Stimulated activated CD8-positive, alpha-beta memory T cell treated with anti-CD3 and anti-CD28 coated beads, Interleukin-15, amount 100 ng/mL, for 4 hours (primary cell): ENCODE results near the gene TJP2.
"Not testable (repeated sequence)": the region's sequence is repeated elsewhere in the genome, so short reads cannot be mapped to it uniquely, and the experiment has no call there.

Experiments used
- DNase-seq, 2 donors: peaks; one replicate each; pipeline ENCODE4 v3.0.0-alpha.2; 2020; ENCODE audit warnings: low read depth in 2 of 2

Gene TJP2

DNA sequence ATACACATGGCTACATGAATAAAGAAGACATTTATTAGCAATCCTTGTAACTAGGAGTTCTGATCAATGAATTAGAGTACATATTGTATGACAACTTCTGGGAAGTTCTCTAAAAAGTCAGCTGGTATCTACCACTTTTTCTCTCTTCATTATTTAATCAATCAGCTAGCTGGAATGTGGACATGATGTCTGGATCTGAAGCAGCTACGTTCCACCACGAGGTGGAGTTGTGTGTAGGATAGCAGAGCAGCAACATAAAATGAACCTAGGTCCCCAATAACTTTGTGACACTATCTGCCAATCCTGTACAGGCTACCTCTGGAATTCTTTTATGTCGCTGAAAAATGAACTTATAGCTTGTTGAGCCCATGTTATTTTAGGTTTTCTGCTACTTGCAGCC, 118.0 kb downstream of the TJP2 start:
- DNase-seq = no peak

DNA sequence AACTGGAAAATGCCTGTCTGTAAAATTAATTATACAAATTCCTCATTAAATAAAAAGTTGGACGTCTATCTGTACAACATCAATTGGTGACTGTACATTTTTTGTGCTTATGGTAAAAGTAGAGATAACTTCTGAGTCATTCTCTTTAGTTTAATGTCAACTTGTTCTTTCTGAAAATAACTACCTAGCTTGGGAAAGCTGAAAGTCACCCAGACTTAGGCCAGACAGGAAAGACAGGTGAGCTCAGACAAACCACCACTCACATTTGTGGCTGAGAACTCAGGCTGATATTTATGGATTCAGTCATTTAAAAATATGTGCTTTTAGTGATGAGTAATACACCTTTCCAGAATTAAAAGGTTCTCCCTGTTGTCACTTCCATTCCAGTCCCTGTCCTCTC, 119.1 kb downstream of the TJP2 start:
- no peak for DNase-seq

DNA sequence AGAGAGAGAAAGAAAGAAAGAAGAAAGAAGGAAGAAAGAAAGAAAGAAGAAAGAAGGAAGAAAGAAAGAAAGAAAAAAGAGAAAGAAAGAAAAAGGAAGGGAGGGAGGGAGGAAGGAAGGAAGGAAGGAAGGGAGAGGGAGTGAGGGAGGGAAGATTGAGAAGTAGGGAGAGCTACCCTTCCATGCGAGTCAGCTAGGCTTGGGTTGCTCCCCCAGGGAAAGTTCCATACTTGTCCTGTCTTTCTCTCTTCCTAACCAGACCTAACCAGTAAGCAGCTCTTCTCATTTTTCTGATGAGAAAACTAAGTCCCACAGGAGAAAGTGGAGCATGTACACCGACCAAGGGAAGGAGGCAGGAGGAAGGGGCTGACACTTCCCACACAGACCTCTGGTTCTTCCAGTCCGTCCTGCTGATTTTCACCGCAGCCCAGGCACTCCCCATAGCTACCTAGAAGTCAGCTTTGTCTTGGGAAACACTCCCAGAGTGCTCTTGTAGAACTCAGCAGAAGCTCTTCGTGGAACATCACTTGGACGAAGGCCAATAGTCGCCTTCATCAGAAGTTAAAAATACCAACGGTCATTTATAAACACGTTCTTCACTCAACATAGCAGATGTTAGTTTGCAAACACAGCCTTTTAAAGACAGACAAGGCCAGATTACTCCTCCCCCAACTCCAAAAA, 121.9 kb downstream of the TJP2 start:
- DNase-seq = no peak

DNA sequence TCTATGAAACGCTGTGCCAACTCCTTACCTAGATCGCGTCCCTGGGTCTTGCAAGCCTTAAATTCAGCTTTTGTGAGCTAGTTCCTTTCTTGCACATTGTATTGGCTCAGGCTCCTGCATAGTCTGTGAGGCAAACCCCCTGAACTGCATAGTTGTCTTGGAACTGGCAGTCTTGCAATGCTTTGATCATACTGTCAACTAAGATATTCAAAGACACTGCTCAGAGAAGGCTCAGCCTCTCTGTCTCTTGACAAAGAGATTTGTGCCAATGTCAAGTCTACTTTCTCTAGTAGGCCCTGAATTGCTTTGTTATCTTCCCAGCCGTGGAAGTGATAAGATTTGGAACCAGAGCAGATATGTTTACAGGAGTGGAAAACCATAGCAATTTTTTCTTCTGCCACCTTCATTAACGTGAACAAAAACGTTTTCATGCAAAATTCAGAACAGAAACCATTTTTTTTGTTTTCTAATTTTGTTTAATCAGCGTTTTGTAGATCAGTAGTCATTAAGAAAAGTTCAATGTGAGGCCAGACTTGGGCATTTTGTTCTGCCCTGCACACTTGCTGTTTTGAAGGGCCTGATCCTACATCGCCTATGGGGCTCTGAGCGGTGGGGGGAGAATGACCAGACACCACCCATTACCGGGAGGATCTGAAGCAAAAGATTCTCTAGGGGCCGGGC, 123.4 kb downstream of the TJP2 start:
- no peak for DNase-seq

DNA sequence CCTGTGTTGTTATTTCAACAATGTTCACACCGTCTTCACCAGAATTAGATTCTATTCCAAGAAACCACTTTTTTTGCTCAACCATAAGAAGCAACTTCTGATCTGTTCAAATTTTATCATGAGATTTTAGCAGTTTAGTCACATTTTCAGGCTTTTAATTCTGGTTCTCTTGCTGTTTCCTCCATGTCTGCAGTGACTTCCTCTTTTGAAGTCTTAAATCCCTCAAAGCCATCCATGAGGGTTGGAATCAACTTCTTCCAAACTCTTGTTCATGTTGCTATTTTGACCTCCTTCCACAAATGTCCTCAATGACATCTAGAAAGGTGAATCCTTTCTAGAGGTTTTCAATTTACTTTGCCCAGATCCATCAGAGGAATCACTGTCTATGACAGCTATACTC, 125.2 kb downstream of the TJP2 start:
- no peak for DNase-seq

DNA sequence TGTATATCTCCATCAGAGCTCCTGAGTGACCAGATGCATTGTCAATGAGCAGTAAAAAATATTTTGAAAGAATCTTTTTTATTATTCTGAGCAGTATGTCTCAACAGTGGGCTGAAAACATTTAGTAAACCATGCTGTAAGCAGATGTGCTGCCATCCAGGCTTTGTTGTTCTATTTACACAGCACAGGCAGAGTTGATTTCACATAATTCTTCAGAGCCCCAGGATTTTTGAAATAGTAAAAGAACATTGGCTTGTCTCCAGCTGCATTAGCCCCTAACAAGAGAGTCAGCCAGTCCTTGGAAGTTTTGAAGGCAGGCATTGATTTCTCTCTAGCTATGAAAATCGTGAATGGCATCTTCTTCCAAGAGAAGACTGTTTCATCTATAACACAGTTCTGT, 125.7 kb downstream of the TJP2 start:
- no peak for DNase-seq

DNA sequence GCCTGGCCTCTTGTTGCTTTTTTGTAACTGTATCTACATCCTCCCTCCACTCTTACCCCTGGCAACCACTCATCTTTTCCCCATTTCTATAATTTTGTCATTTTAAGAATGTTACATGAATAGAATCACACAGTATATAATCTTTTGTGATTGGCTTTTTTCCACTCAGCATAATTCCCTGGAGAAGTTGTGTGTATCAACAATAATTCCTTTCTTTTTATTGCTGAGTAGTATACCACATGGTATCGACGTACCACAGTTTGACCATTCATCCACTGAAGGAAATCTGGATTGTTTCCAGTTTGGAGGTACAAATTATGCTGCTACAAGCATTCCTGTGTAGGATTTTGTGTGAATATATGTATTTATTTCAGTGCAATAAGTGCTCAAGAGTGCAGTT, 129.3 kb downstream of the TJP2 start:
- no peak for DNase-seq

DNA sequence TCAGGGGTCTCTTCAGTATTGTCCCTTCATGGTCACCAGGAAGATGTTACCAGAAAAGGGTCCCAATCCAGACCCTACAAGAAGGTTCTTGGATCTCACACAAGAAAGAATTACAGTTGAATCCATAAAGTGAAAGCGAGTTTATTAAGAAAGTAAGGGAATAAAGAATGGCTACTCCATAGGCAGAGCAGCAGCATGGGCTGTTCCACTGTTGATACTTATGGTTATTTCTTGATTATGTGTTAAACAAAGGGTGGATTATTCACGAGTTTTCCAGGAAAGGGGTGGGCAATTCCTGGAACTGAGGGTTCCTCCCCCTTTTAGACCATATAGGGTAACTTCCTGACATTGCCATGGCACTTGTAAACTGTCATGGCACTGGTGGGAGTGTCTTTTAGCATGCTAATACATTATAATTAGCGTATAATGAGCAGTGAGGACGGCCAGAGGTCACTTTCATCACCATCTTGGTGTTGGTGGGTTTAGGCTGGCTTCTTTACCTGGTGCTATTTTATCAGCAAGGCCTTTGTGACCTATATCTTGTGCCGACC, 132.9 kb downstream of the TJP2 start:
- DNase-seq = not testable (repeated sequence)

DNA sequence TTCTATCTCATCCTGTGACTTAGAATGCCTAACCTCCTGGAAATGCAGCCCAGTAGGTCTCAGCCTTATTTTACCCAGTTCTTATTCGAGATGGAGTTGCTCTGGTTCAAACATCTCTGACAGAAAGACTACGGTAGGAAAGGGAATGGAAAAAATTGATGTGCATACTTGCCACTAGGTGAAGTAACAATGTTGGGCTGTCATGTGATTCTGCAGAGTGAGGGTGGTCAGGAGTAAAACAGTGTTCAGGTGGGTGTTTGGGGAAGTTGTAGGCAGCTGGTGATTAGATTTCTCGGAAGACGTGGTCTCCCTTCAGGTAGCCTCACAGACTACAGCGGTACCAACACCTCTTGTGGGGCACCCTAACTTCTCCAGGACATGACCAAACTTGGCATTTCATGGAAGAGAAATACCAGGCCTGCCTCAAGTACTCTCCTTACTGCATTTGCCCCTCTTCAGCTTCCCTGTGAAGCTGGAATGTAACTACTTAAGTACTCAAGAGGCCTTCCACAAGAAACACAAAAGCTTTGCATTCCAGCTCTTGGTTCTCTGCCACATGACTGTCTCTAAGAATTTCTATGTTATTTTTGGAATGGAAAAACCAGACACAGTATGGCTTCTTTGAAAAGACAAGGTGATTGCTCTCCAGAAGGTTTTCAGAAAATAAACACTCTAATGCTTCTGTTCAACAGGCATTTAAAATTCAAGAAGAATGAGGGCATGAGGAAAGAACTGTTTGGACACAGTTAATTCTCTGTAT, 133.5 kb downstream of the TJP2 start:
- no peak for DNase-seq

DNA sequence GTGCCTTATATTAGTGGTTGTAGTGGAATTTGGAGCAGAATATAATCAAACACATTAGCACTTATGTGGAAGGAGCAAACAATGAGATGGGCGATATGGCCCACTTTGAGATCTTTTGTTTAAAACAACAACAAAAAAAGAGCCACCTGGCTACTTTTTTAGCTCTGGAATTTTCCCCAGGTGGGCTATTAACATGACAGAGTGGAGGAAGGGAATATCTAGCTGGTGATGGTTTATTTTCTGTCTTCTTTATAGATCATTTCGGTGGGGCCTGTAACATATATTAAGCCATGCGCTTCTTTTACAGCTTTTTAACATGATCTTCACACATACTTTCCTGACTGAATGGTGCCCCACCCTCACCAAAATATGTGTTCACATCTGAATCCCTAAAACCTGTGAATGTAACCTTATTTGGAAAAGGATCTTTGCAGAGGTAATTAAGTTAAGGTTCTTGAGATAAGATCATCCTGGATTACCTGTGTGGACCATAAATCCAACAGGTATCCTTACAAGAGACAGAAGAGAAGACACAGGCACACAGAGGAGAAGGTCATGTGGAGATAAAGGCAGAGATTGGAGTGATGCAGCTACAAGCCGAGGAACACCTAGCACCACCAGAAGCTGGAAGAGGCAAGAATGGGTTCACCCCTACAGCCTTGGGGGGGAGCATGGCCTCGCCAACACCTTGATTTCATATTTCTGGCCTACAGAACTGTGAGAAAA, 134.3 kb downstream of the TJP2 start:
- DNase-seq = no peak

DNA sequence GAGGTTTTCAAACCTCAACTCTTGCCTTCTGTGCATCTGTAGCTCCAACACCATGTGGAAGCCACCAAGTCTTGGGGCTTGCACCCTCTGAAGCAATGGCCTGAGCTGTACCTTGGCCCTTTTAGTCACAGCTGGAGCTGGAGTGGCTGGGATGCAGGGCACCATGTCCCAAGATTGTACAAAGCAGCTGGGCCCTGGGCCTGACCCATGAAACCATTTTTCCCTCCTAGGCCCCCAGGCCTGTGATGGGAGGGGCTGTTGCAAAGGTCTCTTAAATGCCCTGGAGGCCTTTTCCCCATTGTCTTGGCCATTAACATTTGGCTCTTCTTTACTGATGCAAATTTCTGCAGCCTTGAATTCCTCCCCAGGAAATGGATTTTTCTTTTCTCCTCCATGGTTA, 139.1 kb downstream of the TJP2 start:
- no peak for DNase-seq

DNA sequence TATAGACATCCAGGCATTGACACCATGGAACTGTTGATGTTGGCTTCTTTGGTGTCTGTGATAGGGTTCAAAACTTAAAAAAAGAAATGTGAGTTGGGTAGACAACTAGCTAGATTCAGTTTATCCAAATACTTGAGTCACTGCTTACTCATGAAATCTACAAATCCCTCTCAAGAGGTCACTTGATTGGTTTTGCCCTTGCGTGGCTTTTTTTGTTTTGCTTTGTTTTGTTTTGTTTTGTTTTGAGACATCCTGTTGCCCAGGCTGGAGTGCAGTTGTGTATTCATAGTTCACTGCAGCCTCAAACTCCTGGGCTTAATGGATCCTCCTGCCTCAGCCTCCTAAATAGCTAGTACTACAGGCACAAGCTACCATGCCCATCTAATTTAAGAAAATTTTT, 140.5 kb downstream of the TJP2 start:
- DNase-seq = no peak

DNA sequence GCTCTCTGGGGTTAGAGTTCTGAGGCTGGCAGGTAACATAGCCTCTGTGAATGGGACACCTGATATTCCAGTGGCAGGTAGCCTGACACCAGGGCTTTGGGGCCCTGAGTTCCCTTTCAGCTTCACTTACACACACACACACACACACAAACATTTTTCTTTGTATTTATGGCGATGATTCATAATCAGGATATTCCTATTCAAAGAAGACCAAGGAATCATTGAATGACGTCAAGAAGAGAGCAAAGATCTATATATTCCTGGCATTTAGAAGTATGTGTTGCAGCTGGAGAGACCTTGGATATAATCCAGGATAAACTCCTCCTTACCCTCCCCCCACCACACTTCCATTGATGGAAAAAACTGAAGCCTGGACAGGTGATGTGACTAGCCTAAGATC, 143.0 kb downstream of the TJP2 start:
- DNase-seq = no peak

DNA sequence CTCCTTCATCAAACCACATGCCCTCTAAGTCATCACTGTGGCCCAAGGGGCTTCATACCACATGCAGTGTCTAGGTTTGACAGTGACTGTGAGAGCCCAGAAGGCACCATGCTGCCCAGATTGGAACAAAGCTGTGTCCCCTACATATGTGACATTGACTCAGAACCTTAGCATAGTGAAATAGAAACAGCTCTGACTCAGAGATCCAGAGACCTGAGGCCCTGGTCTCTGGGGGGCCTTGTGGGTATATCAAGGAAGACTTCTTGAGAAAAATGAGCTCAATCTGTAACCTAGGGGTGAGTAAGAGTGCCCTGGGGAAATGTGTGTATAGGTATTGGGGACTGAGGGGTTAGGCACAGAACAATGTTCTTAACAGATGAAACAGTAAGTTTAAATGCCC, 143.8 kb downstream of the TJP2 start:
- DNase-seq = no peak

DNA sequence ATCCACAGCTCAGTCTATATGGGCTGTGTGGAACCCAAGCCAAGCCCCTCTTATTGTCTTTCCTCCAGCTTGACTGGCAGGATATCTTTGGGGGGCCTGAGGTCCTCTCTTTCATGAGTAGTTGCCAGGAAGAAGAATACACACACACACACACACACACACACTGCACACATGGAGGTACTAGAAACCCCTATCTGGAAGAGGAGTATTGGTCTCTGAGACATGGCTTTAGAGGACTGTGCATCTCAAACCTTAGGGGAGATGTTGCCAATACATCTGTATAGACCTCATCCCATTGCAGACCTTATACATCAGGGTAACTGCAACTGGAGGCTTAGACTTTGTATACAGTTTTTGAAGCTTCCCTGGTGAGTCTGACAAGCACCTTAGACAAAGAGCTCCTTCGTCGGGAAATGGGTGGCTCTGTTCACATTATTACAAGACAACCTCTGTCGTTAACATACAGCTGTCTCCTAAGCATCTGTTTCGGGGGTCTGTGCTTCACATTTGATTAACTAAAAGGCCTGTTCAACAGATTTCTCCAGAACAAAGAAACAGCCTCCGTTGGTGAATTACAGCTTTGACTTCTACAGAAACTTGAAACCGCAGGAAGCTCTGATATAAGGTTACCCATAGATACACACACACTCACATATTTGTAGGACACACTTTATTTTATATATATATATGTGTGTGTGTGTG, 145.4 kb downstream of the TJP2 start:
- DNase-seq = no peak

DNA sequence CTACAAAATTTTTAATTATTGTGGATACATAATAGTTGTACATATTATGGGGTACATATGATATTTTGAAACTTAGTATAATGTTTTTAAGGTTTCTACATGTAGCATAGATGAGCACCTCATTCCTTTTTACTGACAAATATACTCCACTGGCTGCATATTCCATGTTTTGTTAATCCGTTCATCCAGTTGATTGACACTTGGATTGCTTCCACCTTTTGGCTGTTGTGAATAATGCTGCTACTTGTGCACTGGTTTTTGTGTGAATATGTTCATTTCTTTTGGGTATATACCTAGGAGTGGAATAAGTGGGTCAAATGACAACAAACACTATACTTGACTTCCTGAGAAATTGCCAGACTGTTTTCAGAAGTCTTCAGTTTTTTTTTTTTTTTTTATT, 148.2 kb downstream of the TJP2 start:
- DNase-seq = no peak

DNA sequence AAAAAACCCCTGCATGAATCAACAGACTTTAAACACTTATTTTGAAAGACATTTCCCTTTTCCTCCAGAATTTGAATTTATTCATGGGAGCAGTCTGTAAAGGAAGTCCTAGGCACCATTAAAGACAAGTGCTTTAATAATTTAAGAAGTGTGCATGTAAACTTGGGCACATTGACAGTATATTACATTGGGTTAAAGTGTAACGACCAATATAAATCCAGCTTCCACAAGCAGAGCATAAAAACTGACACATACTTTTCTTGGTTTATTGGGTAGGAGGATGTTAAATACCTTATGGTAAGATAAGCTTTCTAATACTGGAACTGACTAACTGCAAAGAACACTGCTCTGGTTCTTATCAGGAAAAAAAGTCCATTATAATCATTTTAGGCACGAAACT, 149.8 kb downstream of the TJP2 start:
- no peak for DNase-seq
